ENCODE results near the gene INMT.
A peak's percentile ranks its signal among the peaks of the same experiment; 100 is the strongest.

INMT gene

DNA sequence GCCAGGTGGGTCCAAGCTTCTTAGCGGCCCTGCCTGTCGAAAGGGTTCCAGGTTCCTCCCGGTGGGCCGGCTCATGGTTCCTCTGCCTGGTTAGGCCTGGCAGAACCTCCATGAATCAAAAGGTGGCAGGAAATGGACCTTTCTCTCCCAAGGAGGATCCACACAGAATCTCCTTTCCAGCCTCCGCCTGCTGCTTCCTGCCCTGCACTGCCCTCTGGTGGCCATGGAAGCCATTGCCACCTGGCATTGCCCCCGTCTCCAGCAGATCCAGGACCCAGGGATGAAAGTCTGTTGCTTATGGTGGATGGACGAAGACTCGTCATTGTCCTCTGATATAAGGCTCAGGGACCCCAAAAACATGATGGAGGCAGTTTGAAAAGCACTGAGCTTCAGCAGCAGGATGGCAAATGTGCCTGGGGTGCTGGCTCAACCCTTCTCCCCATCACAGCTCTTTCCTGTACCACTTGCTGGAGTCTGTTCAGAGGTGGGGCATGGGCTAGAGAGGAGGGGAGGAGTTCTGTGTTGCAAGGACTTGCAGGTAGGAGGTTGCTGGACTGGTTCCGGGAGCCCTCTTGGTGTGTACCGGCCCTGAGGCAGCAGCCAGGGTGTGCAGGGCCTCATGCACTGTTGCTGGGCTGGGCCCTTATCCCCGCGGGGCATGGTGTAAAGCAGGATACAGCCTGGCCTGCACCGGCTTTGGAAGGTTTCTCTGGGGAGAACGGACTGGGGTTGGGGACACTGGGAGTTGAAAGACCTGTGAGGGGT, 11.3 kb upstream of the INMT start:
- H3K36me3 ChIP-seq (ENCODE audit: insufficient read depth, low read length): no peaks in the 10 kb centered on the region
- no peaks in the 10 kb centered on the region for H3K9me2 ChIP-seq (replicated peaks; ENCODE audit: low read depth, low read length)
- no peaks in the 10 kb centered on the region for H3F3A ChIP-seq (ENCODE audit: low read depth)
- H3K9ac ChIP-seq (ENCODE audit: low read depth, low read length, poor library complexity, severe bottlenecking): no peak overlapping the region
- H3K9me3 ChIP-seq (ENCODE audit: insufficient read depth, low read depth, low read length): no peaks in the 10 kb centered on the region
- no peak overlapping the region for H3K4me3 ChIP-seq (ENCODE audit: low read length, poor library complexity, severe bottlenecking)
- no peak overlapping the region for H3K4me2 ChIP-seq (ENCODE audit: low read depth, low read length, poor library complexity, severe bottlenecking)
- H3K4me1 ChIP-seq (ENCODE audit: insufficient read depth, low read length, poor library complexity, severe bottlenecking): peaks cover 7% of the 10 kb centered on the region
- H3K27me3 ChIP-seq (ENCODE audit: insufficient read depth, low read length, poor library complexity, severe bottlenecking): no peaks in the 10 kb centered on the region
- no peaks in the 10 kb centered on the region for H3K79me2 ChIP-seq (ENCODE audit: insufficient read depth, low read length)
- peak overlapping the region; percentile 71; the same call in 1 of the 2 replicates for H2AFZ ChIP-seq (ENCODE audit: low read length)
- H4K20me1 ChIP-seq (ENCODE audit: insufficient read depth, low read length, poor library complexity, severe bottlenecking): no peaks in the 10 kb centered on the region
- TF ChIP-seq, protein P1, sequence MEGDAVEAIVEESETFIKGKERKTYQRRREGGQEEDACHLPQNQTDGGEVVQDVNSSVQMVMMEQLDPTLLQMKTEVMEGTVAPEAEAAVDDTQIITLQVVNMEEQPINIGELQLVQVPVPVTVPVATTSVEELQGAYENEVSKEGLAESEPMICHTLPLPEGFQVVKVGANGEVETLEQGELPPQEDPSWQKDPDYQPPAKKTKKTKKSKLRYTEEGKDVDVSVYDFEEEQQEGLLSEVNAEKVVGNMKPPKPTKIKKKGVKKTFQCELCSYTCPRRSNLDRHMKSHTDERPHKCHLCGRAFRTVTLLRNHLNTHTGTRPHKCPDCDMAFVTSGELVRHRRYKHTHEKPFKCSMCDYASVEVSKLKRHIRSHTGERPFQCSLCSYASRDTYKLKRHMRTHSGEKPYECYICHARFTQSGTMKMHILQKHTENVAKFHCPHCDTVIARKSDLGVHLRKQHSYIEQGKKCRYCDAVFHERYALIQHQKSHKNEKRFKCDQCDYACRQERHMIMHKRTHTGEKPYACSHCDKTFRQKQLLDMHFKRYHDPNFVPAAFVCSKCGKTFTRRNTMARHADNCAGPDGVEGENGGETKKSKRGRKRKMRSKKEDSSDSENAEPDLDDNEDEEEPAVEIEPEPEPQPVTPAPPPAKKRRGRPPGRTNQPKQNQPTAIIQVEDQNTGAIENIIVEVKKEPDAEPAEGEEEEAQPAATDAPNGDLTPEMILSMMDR (conservative IDR thresholded peaks at IDR 0.05; ENCODE audit: low read length): peak; percentile 99
- TF ChIP-seq EZH2phosphoT487 (IDR thresholded peaks at IDR 0.05; ENCODE audit: borderline replicate concordance): no peak

DNA sequence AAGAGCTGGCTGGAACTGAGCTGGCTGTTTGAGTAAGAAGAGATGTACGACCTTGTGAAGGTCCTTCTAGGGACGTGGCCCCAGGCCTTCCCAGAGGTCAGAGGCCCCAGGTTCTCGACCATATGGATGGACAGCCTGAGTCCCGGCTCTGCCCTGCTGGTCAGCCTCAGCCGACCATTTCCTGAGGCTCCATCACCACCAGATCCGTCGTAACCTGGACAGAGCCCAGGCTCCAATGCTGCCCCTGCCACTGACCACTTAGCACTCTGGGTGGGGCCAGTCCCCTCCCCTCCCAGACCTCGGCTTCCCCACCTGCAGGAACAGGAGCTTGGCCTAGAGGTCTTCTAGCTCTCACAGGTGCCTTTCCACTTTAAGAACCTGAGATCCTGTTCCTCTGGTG, 10.6 kb upstream of the INMT start:
- H4K20me1 ChIP-seq (ENCODE audit: insufficient read depth, low read length, poor library complexity, severe bottlenecking): no peaks in the 10 kb centered on the region
- no peak overlapping the region for H3K4me3 ChIP-seq (ENCODE audit: low read length, poor library complexity, severe bottlenecking)
- H3K9me2 ChIP-seq (replicated peaks; ENCODE audit: low read depth, low read length): no peaks in the 10 kb centered on the region
- no peaks in the 10 kb centered on the region for H3F3A ChIP-seq (ENCODE audit: low read depth)
- no peak overlapping the region for H3K9ac ChIP-seq (ENCODE audit: low read depth, low read length, poor library complexity, severe bottlenecking)
- H3K9me3 ChIP-seq (ENCODE audit: insufficient read depth, low read depth, low read length): no peaks in the 10 kb centered on the region
- no peaks in the 10 kb centered on the region for H3K79me2 ChIP-seq (ENCODE audit: insufficient read depth, low read length)
- H3K4me2 ChIP-seq (ENCODE audit: low read depth, low read length, poor library complexity, severe bottlenecking): no peak overlapping the region
- no peak overlapping the region for H2AFZ ChIP-seq (ENCODE audit: low read length)
- H3K4me1 ChIP-seq (ENCODE audit: insufficient read depth, low read length, poor library complexity, severe bottlenecking): peaks cover 7% of the 10 kb centered on the region
- no peaks in the 10 kb centered on the region for H3K36me3 ChIP-seq (ENCODE audit: insufficient read depth, low read length)
- TF ChIP-seq EZH2phosphoT487 (IDR thresholded peaks at IDR 0.05; ENCODE audit: borderline replicate concordance): no peak
- H3K27me3 ChIP-seq (ENCODE audit: insufficient read depth, low read length, poor library complexity, severe bottlenecking): no peaks in the 10 kb centered on the region

DNA sequence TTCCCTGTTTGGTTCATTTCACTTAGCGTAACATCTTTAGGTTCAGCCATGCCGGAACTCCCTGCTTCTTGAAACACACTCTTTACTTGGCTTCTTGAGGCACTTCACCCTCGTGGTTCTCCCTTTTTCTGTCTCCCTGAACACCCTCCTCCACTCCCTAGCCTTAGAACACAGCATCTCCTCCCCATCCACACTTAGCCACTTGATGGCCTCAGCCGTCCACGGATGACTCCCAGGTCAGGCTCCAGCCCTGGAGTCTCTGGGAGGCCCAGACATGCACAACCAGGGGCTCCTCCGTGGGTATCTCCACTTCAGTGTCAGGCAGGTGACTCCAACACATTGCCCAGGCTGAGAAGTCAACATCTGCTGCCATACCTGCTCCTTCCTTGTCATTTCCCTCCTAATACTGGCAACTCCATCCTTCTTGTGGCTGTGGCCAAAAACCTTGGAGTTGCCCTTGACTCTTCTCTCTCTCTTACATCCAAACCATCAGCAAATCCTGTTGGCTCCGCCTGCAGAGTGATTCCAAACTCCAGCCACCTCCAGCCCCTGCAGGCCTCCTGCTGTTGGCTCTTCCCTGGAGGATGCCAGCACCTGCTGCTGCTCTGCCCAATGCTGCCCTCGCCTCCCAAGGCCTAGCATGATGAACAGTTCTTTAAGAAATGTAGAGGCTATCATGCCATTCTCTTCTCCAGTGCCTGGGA, 8.4 kb upstream of the INMT start:
- H3K79me2 ChIP-seq (ENCODE audit: insufficient read depth, low read length): no peaks in the 10 kb centered on the region
- no peaks in the 10 kb centered on the region for H3K36me3 ChIP-seq (ENCODE audit: insufficient read depth, low read length)
- no peaks in the 10 kb centered on the region for H4K20me1 ChIP-seq (ENCODE audit: insufficient read depth, low read length, poor library complexity, severe bottlenecking)
- TF ChIP-seq, protein P1 (conservative IDR thresholded peaks at IDR 0.05; ENCODE audit: low read length): no peak
- no peak for TF ChIP-seq EZH2phosphoT487 (IDR thresholded peaks at IDR 0.05; ENCODE audit: borderline replicate concordance)
- no peaks in the 10 kb centered on the region for H3K9me2 ChIP-seq (replicated peaks; ENCODE audit: low read depth, low read length)
- H3K9ac ChIP-seq (ENCODE audit: low read depth, low read length, poor library complexity, severe bottlenecking): no peak overlapping the region
- H3K4me2 ChIP-seq (ENCODE audit: low read depth, low read length, poor library complexity, severe bottlenecking): no peak overlapping the region
- no peaks in the 10 kb centered on the region for H3F3A ChIP-seq (ENCODE audit: low read depth)
- H3K27me3 ChIP-seq (ENCODE audit: insufficient read depth, low read length, poor library complexity, severe bottlenecking): no peaks in the 10 kb centered on the region
- no peaks in the 10 kb centered on the region for H3K9me3 ChIP-seq (ENCODE audit: insufficient read depth, low read depth, low read length)
- no peak overlapping the region for H3K4me3 ChIP-seq (ENCODE audit: low read length, poor library complexity, severe bottlenecking)
- H3K4me1 ChIP-seq (ENCODE audit: insufficient read depth, low read length, poor library complexity, severe bottlenecking): no peaks in the 10 kb centered on the region
- no peak overlapping the region; the same call in 1 of the 2 replicates for H2AFZ ChIP-seq (ENCODE audit: low read length)
